Measurements from ENCODE around the gene KDELR1. TPM values are rescaled to one million over a fixed set of nuclear protein-coding genes. Genes with fewer than 3 reads are reported as not detected.

KDELR1 gene
- total and polyA plus RNA-seq, 9 of the 15 experiments (the other 6 are each of a cell fraction or from before 2014, with no cell fraction given): 6.1 to 165 (median 58.5) TPM

DNA sequence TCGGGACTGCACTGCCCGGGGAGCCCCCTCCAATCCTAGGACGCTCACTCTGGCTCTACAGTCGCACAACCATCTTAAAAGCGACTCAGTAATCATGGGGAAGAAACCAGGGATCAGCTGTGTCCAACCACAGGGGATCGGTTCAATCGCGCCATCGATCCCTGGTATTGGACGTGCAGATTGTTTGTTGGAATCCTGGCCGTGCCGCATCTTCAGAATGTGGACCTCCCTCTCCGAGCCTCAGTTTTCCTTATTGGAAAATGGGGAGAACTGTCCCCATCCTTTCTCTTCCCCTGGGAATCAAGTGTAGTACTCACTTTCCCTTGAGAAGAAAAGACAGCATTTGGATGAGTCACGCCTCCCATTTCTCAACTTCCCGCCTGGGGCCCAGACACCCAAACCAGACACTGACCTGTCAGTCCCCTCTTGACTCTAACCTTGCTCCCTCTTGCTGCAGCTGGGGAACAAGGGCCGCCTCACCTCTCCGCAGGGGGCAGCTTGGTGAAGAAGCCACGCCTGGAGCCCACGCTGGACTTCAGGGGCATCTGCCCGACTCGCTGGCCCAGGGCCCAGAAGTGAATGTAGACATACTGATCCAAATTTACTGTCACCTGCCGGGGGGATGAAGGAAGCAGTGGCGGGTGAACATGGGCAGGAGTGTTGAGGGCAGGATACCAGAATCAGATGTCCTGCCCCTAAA is 48.4 kb downstream of the KDELR1 start:
- H3K36me3 ChIP-seq (ENCODE audit: control insufficient read depth, insufficient read depth, low read length): peaks cover 4% of the 10 kb centered on the region; the same call in 2 of the 3 replicates
- WGBS (ENCODE audit: insufficient coverage, low coverage, missing lambda C conversion rate): 78% methylated on average over 18 of the region's 23 CpGs
- H3K27ac ChIP-seq (ENCODE audit: extremely low read depth, low read depth, low read length): no peak overlapping the region
- no peak overlapping the region for H3K4me3 ChIP-seq
- in situ Hi-C loops (cut with MboI) (no loop called here), intact Hi-C loops (cut with micrococcal nuclease) (no loop called here)
- BruUV-seq (replicated peaks): no TSS peak
- no peaks in the 10 kb centered on the region for H3K9me3 ChIP-seq (replicated peaks; ENCODE audit: control insufficient read depth, insufficient read depth, low read depth, low read length)
- peak in 3 of 4 experiments; percentile 4 to 14 (median 11) for DNase-seq (ENCODE audit: extremely low read depth in 1 of 4, low spot score in 3 of 4)
- H3K9ac ChIP-seq (ENCODE audit: insufficient read depth in 1 of 2, low read depth in 2 of 2, low read length in 2 of 2): peak overlapping the region in 1 of 2 experiments; percentile 24; a peak in 1 of 4 replicates
- no peaks in the 10 kb centered on the region for H3K27me3 ChIP-seq (ENCODE audit: control insufficient read depth in 2 of 2, insufficient read depth in 2 of 2, low read length in 2 of 2)
- TF ChIP-seq CXXC5 (CRISPR knock-in tag; IDR thresholded peaks at IDR 0.05) (no peak), RBM25 (IDR thresholded peaks at IDR 0.05; ENCODE audit: low read depth, low read length, severe bottlenecking) (peak; percentile 36), KDM2B (CRISPR knock-in tag; IDR thresholded peaks at IDR 0.05) (no peak), ZFP36 (IDR thresholded peaks at IDR 0.05; ENCODE audit: low read depth, low read length, partially characterized antibody) (no peak), ID3 (CRISPR knock-in tag; IDR thresholded peaks at IDR 0.05) (no peak), ID3 (tag; IDR thresholded peaks at IDR 0.05) (no peak), ZNF253 (CRISPR knock-in tag; conservative IDR thresholded peaks at IDR 0.05) (no peak), BCOR (IDR thresholded peaks at IDR 0.05) (peak; percentile 67), HMBOX1 (IDR thresholded peaks at IDR 0.05) (no peak), POLR3A (IDR thresholded peaks at IDR 0.05; ENCODE audit: borderline replicate concordance, extremely low read depth, insufficient read depth, insufficient read length) (no peak)
- TF ChIP-seq, protein P1, sequence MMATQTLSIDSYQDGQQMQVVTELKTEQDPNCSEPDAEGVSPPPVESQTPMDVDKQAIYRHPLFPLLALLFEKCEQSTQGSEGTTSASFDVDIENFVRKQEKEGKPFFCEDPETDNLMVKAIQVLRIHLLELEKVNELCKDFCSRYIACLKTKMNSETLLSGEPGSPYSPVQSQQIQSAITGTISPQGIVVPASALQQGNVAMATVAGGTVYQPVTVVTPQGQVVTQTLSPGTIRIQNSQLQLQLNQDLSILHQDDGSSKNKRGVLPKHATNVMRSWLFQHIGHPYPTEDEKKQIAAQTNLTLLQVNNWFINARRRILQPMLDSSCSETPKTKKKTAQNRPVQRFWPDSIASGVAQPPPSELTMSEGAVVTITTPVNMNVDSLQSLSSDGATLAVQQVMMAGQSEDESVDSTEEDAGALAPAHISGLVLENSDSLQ (IDR thresholded peaks at IDR 0.05): no peak
- peaks cover 5 to 33% of the 10 kb centered on the region in 2 experiments; a peak in 4 of 5 replicates for H3K4me1 ChIP-seq (replicated peaks in 1 of 2; ENCODE audit: control insufficient read depth in 2 of 2, insufficient read depth in 2 of 2, low read length in 2 of 2)
- no peak for FAIRE-seq
- H4K20me1 ChIP-seq (replicated peaks; ENCODE audit: control insufficient read depth, insufficient read depth, low read length): no peaks in the 10 kb centered on the region
- no peak overlapping the region for H2AFZ ChIP-seq (ENCODE audit: low read depth, low read length)
- H3K9me1 ChIP-seq (ENCODE audit: control insufficient read depth, insufficient read depth, low read length): no peaks in the 10 kb centered on the region
- H3K79me2 ChIP-seq (ENCODE audit: control insufficient read depth, insufficient read depth, low read length): no peaks in the 10 kb centered on the region
- no peak for ATAC-seq
- H3K4me2 ChIP-seq (ENCODE audit: insufficient read depth, low read length): no peak overlapping the region
- ChIA-PET CTCF (ENCODE audit: low intra/inter-chr PET ratio) (no interaction called here), POLR2A (interaction anchor here (1.0 kb wide), 1 partner anchor 10 kb away, joined by 3 read pairs; no protein-coding TSS in a partner anchor)

Data from K562 (cell line).